Measurements from ENCODE around the gene TMEM63A. TPM values are rescaled to one million over a fixed set of nuclear protein-coding genes. Genes with fewer than 3 reads are reported as not detected.

Gene TMEM63A
- total and polyA plus RNA-seq, 2 of the 13 experiments (the other 11 are each of a cell fraction or from before 2014, with no cell fraction given) = 23.9 to 53.3 TPM

DNA sequence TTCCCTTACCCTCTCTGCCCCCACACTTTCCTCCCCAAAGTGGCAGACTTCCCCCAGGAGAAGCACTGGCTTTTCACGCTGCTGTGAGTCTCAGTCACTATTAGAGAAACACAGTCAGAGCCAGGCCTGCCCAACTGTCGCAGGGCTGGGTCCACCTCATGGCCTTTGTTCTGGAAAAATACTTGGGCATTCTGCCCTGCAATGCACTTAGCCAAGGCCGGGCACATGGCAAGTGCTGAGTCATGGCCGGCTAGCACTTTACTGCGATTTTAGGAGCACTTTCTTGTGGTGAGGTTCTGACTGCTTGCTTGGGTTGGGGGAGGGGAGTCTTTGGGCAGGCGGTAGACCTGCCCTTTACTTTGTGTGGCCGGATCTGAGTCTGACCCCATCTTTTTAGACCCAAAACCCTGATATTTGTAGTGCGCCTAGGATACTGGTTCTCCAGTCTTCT is 64.5 kb downstream of the TMEM63A start (continued):
- TF ChIP-seq RXRA (CRISPR knock-in tag; IDR thresholded peaks at IDR 0.05) (peak; percentile 67; the same call in 1 of the 2 replicates), ZNF879 (CRISPR knock-in tag; IDR thresholded peaks at IDR 0.05) (no peak), TBX2 (CRISPR knock-in tag; IDR thresholded peaks at IDR 0.05; ENCODE audit: borderline replicate concordance) (no peak), BCL6 (CRISPR knock-in tag; IDR thresholded peaks at IDR 0.05) (0 out of 2 replicates have a peak, but pooled peaks have one; percentile 14), ZFX (CRISPR knock-in tag; IDR thresholded peaks at IDR 0.05; ENCODE audit: low read depth) (peak; percentile 28; the same call in 1 of the 2 replicates), ZC3H4 (CRISPR knock-in tag; IDR thresholded peaks at IDR 0.05; ENCODE audit: borderline replicate concordance) (0 out of 2 replicates have a peak, but pooled peaks have one; percentile 50)
- TF ChIP-seq, protein P1, sequence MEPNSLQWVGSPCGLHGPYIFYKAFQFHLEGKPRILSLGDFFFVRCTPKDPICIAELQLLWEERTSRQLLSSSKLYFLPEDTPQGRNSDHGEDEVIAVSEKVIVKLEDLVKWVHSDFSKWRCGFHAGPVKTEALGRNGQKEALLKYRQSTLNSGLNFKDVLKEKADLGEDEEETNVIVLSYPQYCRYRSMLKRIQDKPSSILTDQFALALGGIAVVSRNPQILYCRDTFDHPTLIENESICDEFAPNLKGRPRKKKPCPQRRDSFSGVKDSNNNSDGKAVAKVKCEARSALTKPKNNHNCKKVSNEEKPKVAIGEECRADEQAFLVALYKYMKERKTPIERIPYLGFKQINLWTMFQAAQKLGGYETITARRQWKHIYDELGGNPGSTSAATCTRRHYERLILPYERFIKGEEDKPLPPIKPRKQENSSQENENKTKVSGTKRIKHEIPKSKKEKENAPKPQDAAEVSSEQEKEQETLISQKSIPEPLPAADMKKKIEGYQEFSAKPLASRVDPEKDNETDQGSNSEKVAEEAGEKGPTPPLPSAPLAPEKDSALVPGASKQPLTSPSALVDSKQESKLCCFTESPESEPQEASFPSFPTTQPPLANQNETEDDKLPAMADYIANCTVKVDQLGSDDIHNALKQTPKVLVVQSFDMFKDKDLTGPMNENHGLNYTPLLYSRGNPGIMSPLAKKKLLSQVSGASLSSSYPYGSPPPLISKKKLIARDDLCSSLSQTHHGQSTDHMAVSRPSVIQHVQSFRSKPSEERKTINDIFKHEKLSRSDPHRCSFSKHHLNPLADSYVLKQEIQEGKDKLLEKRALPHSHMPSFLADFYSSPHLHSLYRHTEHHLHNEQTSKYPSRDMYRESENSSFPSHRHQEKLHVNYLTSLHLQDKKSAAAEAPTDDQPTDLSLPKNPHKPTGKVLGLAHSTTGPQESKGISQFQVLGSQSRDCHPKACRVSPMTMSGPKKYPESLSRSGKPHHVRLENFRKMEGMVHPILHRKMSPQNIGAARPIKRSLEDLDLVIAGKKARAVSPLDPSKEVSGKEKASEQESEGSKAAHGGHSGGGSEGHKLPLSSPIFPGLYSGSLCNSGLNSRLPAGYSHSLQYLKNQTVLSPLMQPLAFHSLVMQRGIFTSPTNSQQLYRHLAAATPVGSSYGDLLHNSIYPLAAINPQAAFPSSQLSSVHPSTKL (CRISPR knock-in tag; IDR thresholded peaks at IDR 0.05) = 0 out of 2 replicates have a peak, but pooled peaks have one; percentile 44

- H3K79me2 ChIP-seq (ENCODE audit: insufficient read depth, low read length) = peaks cover 41% of the 10 kb centered on the region
Measured at GRCh38 chr1:225816643-225817538, 65.3 kb downstream of the TMEM63A start.

More at GRCh38 chr1:225816643-225817538, 65.3 kb downstream of the TMEM63A start:
- H3K27me3 ChIP-seq (ENCODE audit: control insufficient read depth in 1 of 2, insufficient read depth in 2 of 2, low read length in 2 of 2) = no peaks in the 10 kb centered on the region
- in situ Hi-C loops (cut with HindIII; ENCODE audit: extremely low pct_ligation_motif_present, low pct_unique_long_range_greater_than_20kb) (no loop called here), intact Hi-C loops (cut with micrococcal nuclease; ENCODE audit: unreplicated experiment) (no loop called here)
- H3K9ac ChIP-seq (ENCODE audit: insufficient read depth, low read depth, low read length) = no peak overlapping the region; the same call in 1 of the 2 replicates
- no peak overlapping the region for H3K4me3 ChIP-seq (replicated peaks in 1 of 3; ENCODE audit: insufficient read depth in 1 of 3, low read depth in 2 of 3, low read length in 3 of 3)
- TF ChIP-seq KDM5B (CRISPR knock-in tag; IDR thresholded peaks at IDR 0.05; ENCODE audit: borderline replicate concordance) = 0 out of 2 replicates have a peak, but pooled peaks have one; percentile 7
- no peak for TF ChIP-seq ATF6 (CRISPR knock-in tag; conservative IDR thresholded peaks at IDR 0.05)
- no peak for TF ChIP-seq KDM4B (CRISPR knock-in tag; IDR thresholded peaks at IDR 0.05)
- TF ChIP-seq JUND (CRISPR knock-in tag; IDR thresholded peaks at IDR 0.05) = no peak
- no peak for TF ChIP-seq TAF1 (CRISPR knock-in tag; IDR thresholded peaks at IDR 0.05)
- TF ChIP-seq RBFOX2 (IDR thresholded peaks at IDR 0.05; ENCODE audit: low read depth, low read length) = 0 out of 2 replicates have a peak, but pooled peaks have one; percentile 18
- no peak for DNase-seq (ENCODE audit: low spot score)
- H3K4me2 ChIP-seq (ENCODE audit: low read depth, low read length) = no peak overlapping the region
- no TSS peak for BruUV-seq (replicated peaks)
- peak overlapping the region; percentile 46 for H3K27ac ChIP-seq (ENCODE audit: extremely low read length, insufficient read depth, low read length)
- peaks cover 93% of the 10 kb centered on the region for H3K4me1 ChIP-seq (ENCODE audit: insufficient read depth, low read length)
- H2AFZ ChIP-seq (ENCODE audit: low read length) = no peak overlapping the region
- ChIA-PET POLR2A (interaction anchor here (1.2 kb wide), 1 partner anchor 39 kb away, joined by 3 read pairs; the partner anchor contains the start of gene SRP9), CTCF (ENCODE audit: low intra/inter-chr PET ratio, low total read pairs) (no interaction called here)
- H3K36me3 ChIP-seq (replicated peaks in 1 of 2; ENCODE audit: control insufficient read depth in 1 of 2, insufficient read depth in 2 of 2, low read length in 2 of 2) = peaks cover 0 to 1% of the 10 kb centered on the region in 2 experiments; a peak in 2 of 5 replicates
- no peaks in the 10 kb centered on the region for H3K9me3 ChIP-seq (ENCODE audit: low read length)
- H4K20me1 ChIP-seq (ENCODE audit: insufficient read depth, low read length) = no peaks in the 10 kb centered on the region
- ATAC-seq = no peak
- no peak for FAIRE-seq
- WGBS (ENCODE audit: low lambda C conversion rate) = 97% methylated on average over 10 of the region's 17 CpGs

Measured in HepG2 (cell line).